Neural progenitor cell (in vitro differentiated cells): ENCODE data around the gene DNMT1. TPM values are rescaled to one million over a fixed set of nuclear protein-coding genes. Genes with fewer than 3 reads are reported as not detected.

Experiments
- DNase-seq: peaks from one replicate; pipeline ENCODE4 v3.0.0-alpha.2; 2016; ENCODE audit warnings: low spot score
- H2AFZ ChIP-seq: fragments of 200-600 bp; sonication (generic); replicated peaks from 2 replicates; pipeline ENCODE4 v1.6.1; 2016; ENCODE audit warnings: antibody characterized with exemption
- H3F3A ChIP-seq: fragments of 200-600 bp; sonication (generic); 2 replicates; pipeline ENCODE4 v1.6.1; 2016; ENCODE audit warnings: antibody characterized with exemption, low read depth
- H3K27ac ChIP-seq: fragments of 200-600 bp; sonication (generic); 2 replicates; pipeline ENCODE4 v1.5.1; 2016; ENCODE audit warnings: mild to moderate bottlenecking
- H3K27me3 ChIP-seq: fragments of 200-600 bp; sonication (generic); 2 replicates; pipeline ENCODE4 v1.6.1; 2016; ENCODE audit warnings: mild to moderate bottlenecking, moderate library complexity
- H3K36me3 ChIP-seq: fragments of 200-600 bp; sonication (generic); 2 replicates; pipeline ENCODE4 v1.5.1; 2016
- H3K4me1 ChIP-seq: fragments of 200-600 bp; sonication (generic); 2 replicates; pipeline ENCODE4 v1.6.1; 2016; ENCODE audit warnings: mixed run types
- H3K4me2 ChIP-seq: fragments of 200-600 bp; sonication (generic); 2 replicates; pipeline ENCODE4 v1.6.1; 2016
- H3K4me3 ChIP-seq: fragments of 200-600 bp; sonication (generic); 2 replicates; pipeline ENCODE4 v1.5.1; 2016
- H3K79me2 ChIP-seq: fragments of 200-600 bp; sonication (generic); 2 replicates; pipeline ENCODE4 v1.6.1; 2016; ENCODE audit warnings: low read depth
- H3K9ac ChIP-seq: fragments of 200-600 bp; sonication (generic); 2 replicates; pipeline ENCODE4 v1.6.1; 2016
- H3K9me3 ChIP-seq: fragments of 200-600 bp; sonication (generic); 2 replicates; pipeline ENCODE4 v1.5.1; 2016; ENCODE audit warnings: low read depth
- H4K20me1 ChIP-seq: fragments of 200-600 bp; sonication (generic); 2 replicates; pipeline ENCODE4 v1.6.1; 2016; ENCODE audit warnings: low read depth
- H3K27ac Mint-ChIP-seq: 3 replicates; pipeline ENCODE4 v1.8.0; 2021; ENCODE audit warnings: mixed read lengths
- H3K27me3 Mint-ChIP-seq: 2 replicates; pipeline ENCODE4 v1.8.0; 2022; ENCODE audit warnings: low read depth, mild to moderate bottlenecking, inconsistent platforms, moderate library complexity, mixed read lengths; ENCODE audit not compliant: insufficient read depth
- H3K36me3 Mint-ChIP-seq: 3 replicates; pipeline ENCODE4 v1.8.0; 2021; ENCODE audit warnings: mixed read lengths
- H3K4me1 Mint-ChIP-seq: 3 replicates; pipeline ENCODE4 v1.8.0; 2021; ENCODE audit warnings: mixed read lengths
- H3K4me3 Mint-ChIP-seq: 3 replicates; pipeline ENCODE4 v1.8.0; 2021; ENCODE audit warnings: mild to moderate bottlenecking, moderate library complexity, mixed read lengths
- H3K9me3 Mint-ChIP-seq: 3 replicates; pipeline ENCODE4 v1.8.0; 2020; ENCODE audit warnings: mixed read lengths
- EZH2 ChIP-seq: fragments of 200-600 bp; sonication (generic); IDR thresholded peaks from 2 replicates; pipeline ENCODE4 v1.6.1; 2017; ENCODE audit warnings: antibody characterized with exemption, mild to moderate bottlenecking, moderate library complexity
- EZH2phosphoT487 ChIP-seq: fragments of 200-600 bp; sonication (generic); IDR thresholded peaks from 2 replicates; pipeline ENCODE4 v1.6.1; 2017; ENCODE audit warnings: antibody characterized with exemption
- total RNA-seq: library from RNA; depleted of rRNA; stranded (reverse); fragments of >200 nt; gene quantifications from 2 replicates; pipeline ENCODE4 v1.2.3, GENCODE V29; 2015; ENCODE audit warnings: low replicate concordance
- TF ChIP-seq, protein P1 (sequence below): fragments of 200-600 bp; sonication (generic); IDR thresholded peaks from 2 replicates; pipeline ENCODE4 v1.5.1; 2017; ENCODE audit warnings: antibody characterized with exemption, mild to moderate bottlenecking

DNMT1 gene
- total RNA-seq, 1 donor from 2014 or later, result 203 TPM

- Histone ChIP-seq H3K9me3 (no peaks in the 10 kb centered on the region), H3K79me2 (peaks cover 9% of the 10 kb centered on the region), H3K36me3 (no peaks in the 10 kb centered on the region), H3K4me1 (no peaks in the 10 kb centered on the region), H3F3A (peaks cover 34% of the 10 kb centered on the region), H2AFZ (no peak overlapping the region), H4K20me1 (peaks cover 15% of the 10 kb centered on the region), H3K4me2 (no peak overlapping the region), H3K4me3 (no peak overlapping the region), H3K9ac (no peak overlapping the region), H3K27me3 (no peaks in the 10 kb centered on the region), H3K27ac (no peak overlapping the region)
- Mint-ChIP-seq H3K9me3 (no peaks in the 10 kb centered on the region), H3K4me3 (peak overlapping the region; percentile 43), H3K27ac (no peak overlapping the region), H3K4me1 (no peaks in the 10 kb centered on the region), H3K27me3 (peaks cover 8% of the 10 kb centered on the region), H3K36me3 (peaks cover 10% of the 10 kb centered on the region)
- TF ChIP-seq, protein P1, sequence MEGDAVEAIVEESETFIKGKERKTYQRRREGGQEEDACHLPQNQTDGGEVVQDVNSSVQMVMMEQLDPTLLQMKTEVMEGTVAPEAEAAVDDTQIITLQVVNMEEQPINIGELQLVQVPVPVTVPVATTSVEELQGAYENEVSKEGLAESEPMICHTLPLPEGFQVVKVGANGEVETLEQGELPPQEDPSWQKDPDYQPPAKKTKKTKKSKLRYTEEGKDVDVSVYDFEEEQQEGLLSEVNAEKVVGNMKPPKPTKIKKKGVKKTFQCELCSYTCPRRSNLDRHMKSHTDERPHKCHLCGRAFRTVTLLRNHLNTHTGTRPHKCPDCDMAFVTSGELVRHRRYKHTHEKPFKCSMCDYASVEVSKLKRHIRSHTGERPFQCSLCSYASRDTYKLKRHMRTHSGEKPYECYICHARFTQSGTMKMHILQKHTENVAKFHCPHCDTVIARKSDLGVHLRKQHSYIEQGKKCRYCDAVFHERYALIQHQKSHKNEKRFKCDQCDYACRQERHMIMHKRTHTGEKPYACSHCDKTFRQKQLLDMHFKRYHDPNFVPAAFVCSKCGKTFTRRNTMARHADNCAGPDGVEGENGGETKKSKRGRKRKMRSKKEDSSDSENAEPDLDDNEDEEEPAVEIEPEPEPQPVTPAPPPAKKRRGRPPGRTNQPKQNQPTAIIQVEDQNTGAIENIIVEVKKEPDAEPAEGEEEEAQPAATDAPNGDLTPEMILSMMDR, result peak; percentile 67
- no peak for TF ChIP-seq EZH2phosphoT487
- DNase-seq, result peak; percentile 62
These were observed 81.7 kb downstream of the DNMT1 start for GRCh38 chr19:10112895-10113591.

DNA sequence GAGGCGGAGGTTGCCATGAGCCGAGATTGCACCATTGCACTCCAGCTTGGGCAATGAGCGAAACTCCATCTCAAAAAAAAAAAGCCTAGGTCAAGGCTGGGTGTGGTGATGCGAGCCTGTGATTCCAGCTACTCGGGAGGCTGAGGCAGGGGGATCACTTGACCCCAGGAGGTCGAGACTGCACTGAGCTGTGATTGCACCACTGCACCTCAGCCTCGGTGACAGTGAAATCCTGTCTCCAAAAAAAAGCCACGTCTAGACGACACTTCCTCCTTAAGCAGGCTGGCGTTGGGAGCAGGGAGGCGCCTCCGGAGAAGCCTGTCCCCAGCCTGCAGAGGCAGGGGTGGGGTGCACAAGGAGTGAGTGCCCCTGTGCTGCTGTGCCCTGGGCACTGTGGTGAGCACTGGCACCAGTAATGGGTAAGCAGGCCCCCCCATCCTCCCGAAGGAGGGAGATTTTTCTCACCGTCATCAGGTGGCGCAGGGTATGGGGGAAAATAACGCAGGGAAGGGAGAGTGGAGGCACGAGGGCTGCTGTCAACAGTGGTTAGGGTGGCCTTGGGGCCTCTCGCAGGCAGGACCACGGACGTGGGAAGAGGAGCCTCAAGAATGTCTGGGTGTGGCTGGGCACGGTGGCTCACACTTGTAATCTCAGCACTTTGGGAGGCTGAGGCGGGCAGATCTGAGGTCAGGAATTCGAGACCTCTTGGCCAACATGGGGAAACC, 82.6 kb downstream of the DNMT1 start:
- TF ChIP-seq, protein P1, result no peak
- TF ChIP-seq EZH2, result no peak
- no peak for TF ChIP-seq EZH2phosphoT487
- Mint-ChIP-seq H3K27ac (no peak overlapping the region), H3K4me3 (no peak overlapping the region), H3K4me1 (peaks cover 2% of the 10 kb centered on the region), H3K9me3 (no peaks in the 10 kb centered on the region), H3K36me3 (peaks cover 14% of the 10 kb centered on the region), H3K27me3 (peaks cover 8% of the 10 kb centered on the region)
- Histone ChIP-seq H3K4me3 (no peak overlapping the region), H3K4me1 (peaks cover 2% of the 10 kb centered on the region), H3K9ac (no peak overlapping the region), H3K4me2 (no peak overlapping the region), H3K9me3 (no peaks in the 10 kb centered on the region), H3K27me3 (no peaks in the 10 kb centered on the region), H3K79me2 (peaks cover 14% of the 10 kb centered on the region), H4K20me1 (peaks cover 15% of the 10 kb centered on the region), H3K27ac (no peak overlapping the region), H3K36me3 (no peaks in the 10 kb centered on the region), H3F3A (peaks cover 34% of the 10 kb centered on the region), H2AFZ (no peak overlapping the region)
- no peak for DNase-seq

DNA sequence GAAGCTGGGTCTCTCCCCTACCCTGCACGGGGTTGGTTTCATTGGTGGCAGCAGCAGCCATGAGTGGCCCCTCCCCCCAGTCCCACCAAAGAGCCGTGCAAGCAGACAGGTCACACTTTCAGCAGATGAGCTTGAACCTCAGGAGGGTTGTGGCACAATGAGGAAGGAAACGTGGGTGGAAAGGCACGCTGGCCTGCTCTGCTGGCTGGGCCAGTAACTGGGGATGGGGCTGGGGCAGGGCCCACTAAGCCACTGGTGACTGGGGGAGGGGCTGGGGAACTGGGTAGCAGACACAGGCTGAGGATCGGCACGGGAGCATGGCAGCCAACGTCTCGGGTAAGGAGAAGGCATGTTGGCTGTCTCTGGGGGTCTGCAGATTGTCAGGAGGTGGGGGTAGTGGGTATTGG, 83.3 kb downstream of the DNMT1 start, which contains the start of gene P2RY11:
Gene P2RY11, plus strand, starts transcription at position 289 of the 407 bp plus-strand sequence. Its CDS starts 29 bp downstream, at position 318.
- Histone ChIP-seq H3K4me3 (no peak within 1 kb of the TSS), H3K9ac (no peak within 1 kb of the TSS), H3F3A (peaks cover 39% of the 10 kb centered on the region), H3K36me3 (no peaks in the 10 kb centered on the region), H4K20me1 (peaks cover 15% of the 10 kb centered on the region), H3K4me2 (no peak within 1 kb of the TSS), H3K27ac (no peak within 1 kb of the TSS), H3K79me2 (peaks cover 22% of the 10 kb centered on the region), H3K9me3 (no peaks in the 10 kb centered on the region), H2AFZ (no peak within 1 kb of the TSS), H3K4me1 (peaks cover 7% of the 10 kb centered on the region), H3K27me3 (no peaks in the 10 kb centered on the region)
- Mint-ChIP-seq H3K4me3 (peak within 1 kb of the TSS; percentile 53), H3K36me3 (peaks cover 16% of the 10 kb centered on the region), H3K4me1 (peaks cover 7% of the 10 kb centered on the region), H3K27me3 (peaks cover 10% of the 10 kb centered on the region), H3K27ac (no peak within 1 kb of the TSS), H3K9me3 (no peaks in the 10 kb centered on the region)
- no peak for DNase-seq
- TF ChIP-seq, protein P1, result no peak
- TF ChIP-seq EZH2, result no peak
- TF ChIP-seq EZH2phosphoT487, result no peak
